Measurements from ENCODE around the gene FAM53A. TPM values are rescaled to one million over a fixed set of nuclear protein-coding genes. Genes with fewer than 3 reads are reported as not detected.
A peak's percentile ranks its signal among the peaks of the same experiment; 100 is the strongest.

FAM53A gene
- total and polyA plus RNA-seq, 2 of the 13 experiments (the other 11 are each of a cell fraction or from before 2014, with no cell fraction given): 0.48 to 1.1 TPM

GRCh38 chr4:1683736-1684505 lies at the start of gene FAM53A (continued):
- no peak for TF ChIP-seq TRIM22 (IDR thresholded peaks at IDR 0.05)
- no peak for TF ChIP-seq FOXJ3 (CRISPR knock-in tag; IDR thresholded peaks at IDR 0.05; ENCODE audit: borderline replicate concordance)
- TF ChIP-seq ZNF784 (CRISPR knock-in tag; IDR thresholded peaks at IDR 0.05; ENCODE audit: borderline replicate concordance): no peak
- TF ChIP-seq GPBP1L1 (CRISPR knock-in tag; IDR thresholded peaks at IDR 0.05): no peak
- no peak for TF ChIP-seq ZNF883 (CRISPR knock-in tag; IDR thresholded peaks at IDR 0.05; ENCODE audit: not compliant biosample characterization)
- TF ChIP-seq SP5 (CRISPR knock-in tag; IDR thresholded peaks at IDR 0.05; ENCODE audit: borderline replicate concordance, low read depth): no peak
- no peak for TF ChIP-seq KLF16 (CRISPR knock-in tag; IDR thresholded peaks at IDR 0.05)
- no peak for TF ChIP-seq AGO2 (optimal IDR thresholded peaks at IDR 0.05; ENCODE audit: low read depth, low read length)
- no peak for TF ChIP-seq NR3C1 (CRISPR knock-in tag; IDR thresholded peaks at IDR 0.05)
- TF ChIP-seq GATAD2A (CRISPR knock-in tag; IDR thresholded peaks at IDR 0.05): no peak
- TF ChIP-seq ZNF34 (CRISPR knock-in tag; IDR thresholded peaks at IDR 0.05; ENCODE audit: borderline replicate concordance): no peak
- no peak for TF ChIP-seq ZNF44 (CRISPR knock-in tag; IDR thresholded peaks at IDR 0.05)
- no peak for TF ChIP-seq ELF1 (CRISPR knock-in tag; IDR thresholded peaks at IDR 0.05)
- TF ChIP-seq PPARG (CRISPR knock-in tag; conservative IDR thresholded peaks at IDR 0.05): no peak
- no peak for TF ChIP-seq FOSL2 (CRISPR knock-in tag; IDR thresholded peaks at IDR 0.05)
- TF ChIP-seq SALL1 (CRISPR knock-in tag; IDR thresholded peaks at IDR 0.05): peak; percentile 65
- no peak for TF ChIP-seq ELF4 (CRISPR knock-in tag; IDR thresholded peaks at IDR 0.05; ENCODE audit: borderline replicate concordance)
- TF ChIP-seq DPF2 (CRISPR knock-in tag; IDR thresholded peaks at IDR 0.05; ENCODE audit: borderline replicate concordance, low read depth): no peak
- no peak for TF ChIP-seq ZNF256 (CRISPR knock-in tag; conservative IDR thresholded peaks at IDR 0.05)
- TF ChIP-seq HHEX (CRISPR knock-in tag; IDR thresholded peaks at IDR 0.05): no peak
- TF ChIP-seq HNF4G (IDR thresholded peaks at IDR 0.05; ENCODE audit: borderline replicate concordance, low read depth, low read length): no peak
- no peak for TF ChIP-seq HNF4G (CRISPR knock-in tag; IDR thresholded peaks at IDR 0.05; ENCODE audit: borderline replicate concordance, low read depth)
- TF ChIP-seq ZNF354B (CRISPR knock-in tag; IDR thresholded peaks at IDR 0.05): no peak
- TF ChIP-seq PHB2 (IDR thresholded peaks at IDR 0.05; ENCODE audit: partially characterized antibody): no peak
- TF ChIP-seq ARNTL (CRISPR knock-in tag; IDR thresholded peaks at IDR 0.05): no peak
- no peak for TF ChIP-seq ZNF614 (CRISPR knock-in tag; IDR thresholded peaks at IDR 0.05; ENCODE audit: borderline replicate concordance)
- no peak for TF ChIP-seq ZNF12 (CRISPR knock-in tag; IDR thresholded peaks at IDR 0.05)

Measured in HepG2 (cell line).